Neural cell (in vitro differentiated cells): ENCODE measurements around the gene PDE10A. TPM values are rescaled to one million over a fixed set of nuclear protein-coding genes. Genes with fewer than 3 reads are reported as not detected.

ENCODE experiments used
- H2AFZ ChIP-seq: fragments of 200-600, 300-800 bp; sonication (generic), shearing (Covaris generic); 2 replicates; pipeline ENCODE4 v1.6.0; 2014; ENCODE audit warnings: low read depth, mild to moderate bottlenecking, antibody characterized with exemption, low read length, moderate library complexity
- H3F3A ChIP-seq: fragments of 200-600 bp; shearing (Covaris generic); 2 replicates; pipeline ENCODE4 v1.6.1; 2016; ENCODE audit warnings: mild to moderate bottlenecking, moderate library complexity, mixed read lengths, antibody characterized with exemption, low read length; ENCODE audit not compliant: insufficient read depth, poor library complexity, severe bottlenecking
- H3K27ac ChIP-seq: fragments of 200-600, 300-800 bp; sonication (generic), shearing (Covaris generic); 2 replicates; pipeline ENCODE4 v1.5.1; 2014; ENCODE audit warnings: mild to moderate bottlenecking, low read length, moderate library complexity
- H3K27me3 ChIP-seq: fragments of 300-800, 200-600 bp; sonication (generic), shearing (Covaris generic); 2 replicates; pipeline ENCODE4 v1.6.0; 2014; ENCODE audit warnings: mild to moderate bottlenecking, low read depth, low read length, moderate library complexity; ENCODE audit not compliant: insufficient read depth
- H3K36me3 ChIP-seq: fragments of 300-800, 200-600 bp; sonication (generic), shearing (Covaris generic); 2 replicates; pipeline ENCODE4 v1.5.1; 2014; ENCODE audit warnings: mild to moderate bottlenecking, antibody characterized with exemption, low read length, moderate library complexity; ENCODE audit not compliant: insufficient read depth
- H3K4me2 ChIP-seq: fragments of 300-800, 200-600 bp; sonication (generic), shearing (Covaris generic); 2 replicates; pipeline ENCODE4 v1.6.0; 2014; ENCODE audit warnings: mild to moderate bottlenecking, low read length
- H3K4me3 ChIP-seq: fragments of 300-800, 200-600 bp; sonication (generic), shearing (Covaris generic); 2 replicates; pipeline ENCODE4 v1.5.1; 2014; ENCODE audit warnings: mild to moderate bottlenecking, low read length, moderate library complexity
- H3K79me2 ChIP-seq: fragments of 200-600 bp; shearing (Covaris generic); replicated peaks from 2 replicates; pipeline ENCODE4 v1.6.0; 2014; ENCODE audit warnings: mild to moderate bottlenecking, low read length, moderate library complexity; ENCODE audit not compliant: insufficient read depth
- H3K9ac ChIP-seq: fragments of 300-800, 200-600 bp; sonication (generic), shearing (Covaris generic); 2 replicates; pipeline ENCODE4 v1.6.1; 2016; ENCODE audit warnings: mild to moderate bottlenecking, low read length, mixed read lengths
- H3K9me2 ChIP-seq: fragments of 200-600 bp; shearing (Covaris generic); 2 replicates; pipeline ENCODE4 v1.6.1; 2016; ENCODE audit warnings: mild to moderate bottlenecking, low read length, mixed read lengths; ENCODE audit not compliant: insufficient read depth
- H3K9me3 ChIP-seq: fragments of 200-600, 300-800 bp; sonication (generic), shearing (Covaris generic); 2 replicates; pipeline ENCODE4 v1.6.1; 2016; ENCODE audit warnings: mild to moderate bottlenecking, mixed run types, low read length, moderate library complexity, mixed read lengths
- H4K20me1 ChIP-seq: fragments of 200-600 bp; shearing (Covaris generic); 2 replicates; pipeline ENCODE4 v1.6.1; 2016; ENCODE audit warnings: mild to moderate bottlenecking, mixed run types; ENCODE audit not compliant: insufficient read depth
- EP300 ChIP-seq: fragments of 450-650 bp; conservative IDR thresholded peaks from 2 replicates; pipeline ENCODE4 v1.6.1; 2014; ENCODE audit warnings: antibody characterized with exemption, mild to moderate bottlenecking, moderate library complexity; ENCODE audit not compliant: poor library complexity, severe bottlenecking
- EZH2 ChIP-seq: fragments of 200-600, 300-800 bp; shearing (Covaris generic), sonication (generic); IDR thresholded peaks from 2 replicates; pipeline ENCODE4 v1.6.1; 2014; ENCODE audit warnings: antibody characterized with exemption, low read length, borderline replicate concordance, mild to moderate bottlenecking; ENCODE audit not compliant: insufficient read depth, poor library complexity, severe bottlenecking
- MXI1 ChIP-seq: fragments of 450-650 bp; conservative IDR thresholded peaks from 2 replicates; pipeline ENCODE4 v1.6.1; 2014; ENCODE audit warnings: antibody characterized with exemption, mild to moderate bottlenecking; ENCODE audit not compliant: poor library complexity, severe bottlenecking
- POLR2AphosphoS5 ChIP-seq: IDR thresholded peaks from 2 replicates; pipeline ENCODE4 v1.6.1; 2012
- RAD21 ChIP-seq: fragments of 450-650 bp; conservative IDR thresholded peaks from 2 replicates; pipeline ENCODE4 v1.6.1; 2014; ENCODE audit warnings: antibody characterized with exemption, mild to moderate bottlenecking, moderate library complexity
- SMC3 ChIP-seq: fragments of 450-650 bp; conservative IDR thresholded peaks from 2 replicates; pipeline ENCODE4 v1.6.1; 2014; ENCODE audit warnings: antibody characterized with exemption, mild to moderate bottlenecking, moderate library complexity; ENCODE audit not compliant: poor library complexity
- TAF1 ChIP-seq: IDR thresholded peaks from 2 replicates; pipeline ENCODE4 v1.6.1; 2012; ENCODE audit warnings: low read depth
- polyA plus RNA-seq: library from polyadenylated mRNA; depleted of rRNA; stranded (reverse); fragments of >200 nt; gene quantifications from 2 replicates; pipeline ENCODE4 v1.2.3, GENCODE V29; 2014
- TF ChIP-seq, protein P1 (sequence below): fragments of 450-650 bp; IDR thresholded peaks from 2 replicates; pipeline ENCODE4 v1.5.1; 2014; ENCODE audit warnings: antibody characterized with exemption, mild to moderate bottlenecking, moderate library complexity; ENCODE audit not compliant: poor library complexity, severe bottlenecking
- TF ChIP-seq, protein P2 (sequence below): IDR thresholded peaks from 2 replicates; pipeline ENCODE4 v1.6.1; 2012; ENCODE audit warnings: borderline replicate concordance

The PDE10A gene
- polyA plus RNA-seq, 1 donor from 2014 or later: 52.4 TPM

DNA sequence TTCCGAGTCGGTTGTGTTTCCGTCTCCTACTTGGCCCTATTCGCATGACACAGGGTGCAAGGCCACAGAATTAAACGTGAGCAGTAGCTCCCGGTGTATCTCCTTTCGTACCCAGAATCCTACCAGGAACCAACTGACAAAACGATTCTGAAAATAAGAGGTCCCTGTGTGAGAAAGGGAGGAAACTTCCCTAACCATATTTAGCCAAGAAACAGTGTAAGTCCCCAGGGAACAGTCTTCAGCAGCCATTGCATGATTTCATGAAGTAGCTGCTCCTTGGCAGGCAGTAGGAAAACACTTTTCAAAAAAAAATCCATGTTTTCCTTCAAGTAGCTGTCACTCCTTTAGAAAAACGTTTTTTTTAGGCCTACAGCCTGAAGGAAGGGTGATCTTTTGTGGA, 46.9 kb downstream of the PDE10A start:
- Histone ChIP-seq H3K27ac (peak overlapping the region; percentile 58), H2AFZ (no peak overlapping the region)

DNA sequence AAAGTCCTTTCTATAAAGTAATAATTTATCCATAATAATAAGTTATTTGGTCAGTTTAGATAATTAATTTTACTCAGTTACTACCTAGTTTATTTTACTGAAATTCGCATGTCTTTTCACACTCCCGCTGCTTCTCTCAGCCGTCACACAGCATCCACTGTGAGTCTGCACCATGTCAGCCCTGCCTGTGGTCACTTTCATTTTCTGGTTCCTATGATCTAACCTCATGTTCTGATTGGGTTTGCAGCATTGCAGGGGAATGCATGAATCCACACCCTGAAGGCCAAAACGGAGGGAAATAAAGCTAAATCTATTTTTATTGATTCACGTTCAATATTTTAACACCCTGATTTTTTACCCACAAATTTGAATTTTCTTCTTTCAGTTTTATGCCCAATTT, 47.4 kb downstream of the PDE10A start:
- Histone ChIP-seq H3K36me3 (no peaks in the 10 kb centered on the region), H3K27me3 (no peaks in the 10 kb centered on the region), H3K9me3 (no peaks in the 10 kb centered on the region), H3K4me2 (no peak overlapping the region), H3K4me3 (no peak overlapping the region), H3K27ac (peak overlapping the region; percentile 58), H3K9me2 (no peaks in the 10 kb centered on the region), H2AFZ (no peak overlapping the region), H3F3A (no peaks in the 10 kb centered on the region), H3K79me2 (peaks cover 24% of the 10 kb centered on the region), H4K20me1 (no peaks in the 10 kb centered on the region), H3K9ac (no peak overlapping the region)
- TF ChIP-seq TAF1: no peak
- TF ChIP-seq, protein P1, sequence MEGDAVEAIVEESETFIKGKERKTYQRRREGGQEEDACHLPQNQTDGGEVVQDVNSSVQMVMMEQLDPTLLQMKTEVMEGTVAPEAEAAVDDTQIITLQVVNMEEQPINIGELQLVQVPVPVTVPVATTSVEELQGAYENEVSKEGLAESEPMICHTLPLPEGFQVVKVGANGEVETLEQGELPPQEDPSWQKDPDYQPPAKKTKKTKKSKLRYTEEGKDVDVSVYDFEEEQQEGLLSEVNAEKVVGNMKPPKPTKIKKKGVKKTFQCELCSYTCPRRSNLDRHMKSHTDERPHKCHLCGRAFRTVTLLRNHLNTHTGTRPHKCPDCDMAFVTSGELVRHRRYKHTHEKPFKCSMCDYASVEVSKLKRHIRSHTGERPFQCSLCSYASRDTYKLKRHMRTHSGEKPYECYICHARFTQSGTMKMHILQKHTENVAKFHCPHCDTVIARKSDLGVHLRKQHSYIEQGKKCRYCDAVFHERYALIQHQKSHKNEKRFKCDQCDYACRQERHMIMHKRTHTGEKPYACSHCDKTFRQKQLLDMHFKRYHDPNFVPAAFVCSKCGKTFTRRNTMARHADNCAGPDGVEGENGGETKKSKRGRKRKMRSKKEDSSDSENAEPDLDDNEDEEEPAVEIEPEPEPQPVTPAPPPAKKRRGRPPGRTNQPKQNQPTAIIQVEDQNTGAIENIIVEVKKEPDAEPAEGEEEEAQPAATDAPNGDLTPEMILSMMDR: no peak

More for the DNA sequence above, 46.9 kb downstream of the PDE10A start:
- no peaks in the 10 kb centered on the region for H3K36me3 ChIP-seq
- no peaks in the 10 kb centered on the region for H3K9me2 ChIP-seq
- TF ChIP-seq SMC3 (no peak), EP300 (no peak), MXI1 (no peak), EZH2 (no peak), POLR2AphosphoS5 (no peak), RAD21 (no peak), TAF1 (no peak)
- TF ChIP-seq, protein P2, sequence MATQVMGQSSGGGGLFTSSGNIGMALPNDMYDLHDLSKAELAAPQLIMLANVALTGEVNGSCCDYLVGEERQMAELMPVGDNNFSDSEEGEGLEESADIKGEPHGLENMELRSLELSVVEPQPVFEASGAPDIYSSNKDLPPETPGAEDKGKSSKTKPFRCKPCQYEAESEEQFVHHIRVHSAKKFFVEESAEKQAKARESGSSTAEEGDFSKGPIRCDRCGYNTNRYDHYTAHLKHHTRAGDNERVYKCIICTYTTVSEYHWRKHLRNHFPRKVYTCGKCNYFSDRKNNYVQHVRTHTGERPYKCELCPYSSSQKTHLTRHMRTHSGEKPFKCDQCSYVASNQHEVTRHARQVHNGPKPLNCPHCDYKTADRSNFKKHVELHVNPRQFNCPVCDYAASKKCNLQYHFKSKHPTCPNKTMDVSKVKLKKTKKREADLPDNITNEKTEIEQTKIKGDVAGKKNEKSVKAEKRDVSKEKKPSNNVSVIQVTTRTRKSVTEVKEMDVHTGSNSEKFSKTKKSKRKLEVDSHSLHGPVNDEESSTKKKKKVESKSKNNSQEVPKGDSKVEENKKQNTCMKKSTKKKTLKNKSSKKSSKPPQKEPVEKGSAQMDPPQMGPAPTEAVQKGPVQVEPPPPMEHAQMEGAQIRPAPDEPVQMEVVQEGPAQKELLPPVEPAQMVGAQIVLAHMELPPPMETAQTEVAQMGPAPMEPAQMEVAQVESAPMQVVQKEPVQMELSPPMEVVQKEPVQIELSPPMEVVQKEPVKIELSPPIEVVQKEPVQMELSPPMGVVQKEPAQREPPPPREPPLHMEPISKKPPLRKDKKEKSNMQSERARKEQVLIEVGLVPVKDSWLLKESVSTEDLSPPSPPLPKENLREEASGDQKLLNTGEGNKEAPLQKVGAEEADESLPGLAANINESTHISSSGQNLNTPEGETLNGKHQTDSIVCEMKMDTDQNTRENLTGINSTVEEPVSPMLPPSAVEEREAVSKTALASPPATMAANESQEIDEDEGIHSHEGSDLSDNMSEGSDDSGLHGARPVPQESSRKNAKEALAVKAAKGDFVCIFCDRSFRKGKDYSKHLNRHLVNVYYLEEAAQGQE: no peak
- TF ChIP-seq, protein P1: no peak
- no peak overlapping the region for H3K9ac ChIP-seq
- H3K9me3 ChIP-seq: no peaks in the 10 kb centered on the region
- H3K27me3 ChIP-seq: no peaks in the 10 kb centered on the region
- no peaks in the 10 kb centered on the region for H3F3A ChIP-seq
- peaks cover 24% of the 10 kb centered on the region for H3K79me2 ChIP-seq
- H4K20me1 ChIP-seq: no peaks in the 10 kb centered on the region
- no peak overlapping the region for H3K4me3 ChIP-seq
- no peak overlapping the region for H3K4me2 ChIP-seq
